CD1c-positive myeloid dendritic cell (primary cell): ENCODE measurements around the gene ILKAP.

Experiments used
- DNase-seq: peaks from one replicate; pipeline ENCODE4 v3.0.0-alpha.2; 2016; ENCODE audit errors: extremely low spot score

The ILKAP gene

GRCh38 chr2:238237431-238238135 lies 34.1 kb upstream of the ILKAP start:
- no peak for DNase-seq

GRCh38 chr2:238236571-238236970 lies 33.1 kb upstream of the ILKAP start:
- DNase-seq, result no peak

DNA sequence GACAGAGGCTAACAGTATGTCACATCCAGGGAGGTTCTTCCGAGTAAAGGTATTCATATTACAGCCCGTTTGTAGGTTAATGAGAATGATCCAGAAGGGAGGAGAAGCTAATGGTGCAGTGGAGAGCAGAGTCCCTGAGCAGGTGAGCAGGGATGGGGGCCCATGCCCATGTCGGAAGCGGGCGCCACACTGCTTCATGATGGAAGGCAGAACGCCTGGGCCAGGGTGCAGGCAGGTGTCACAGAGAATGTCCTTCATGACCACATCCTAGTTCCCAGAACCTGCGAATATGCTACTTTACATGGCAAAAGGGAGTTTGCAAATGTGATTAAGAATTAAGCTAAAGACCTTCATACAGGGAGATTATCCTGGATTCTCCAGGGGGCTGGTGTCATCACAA lies 32.4 kb upstream of the ILKAP start:
- DNase-seq, result no peak

DNA sequence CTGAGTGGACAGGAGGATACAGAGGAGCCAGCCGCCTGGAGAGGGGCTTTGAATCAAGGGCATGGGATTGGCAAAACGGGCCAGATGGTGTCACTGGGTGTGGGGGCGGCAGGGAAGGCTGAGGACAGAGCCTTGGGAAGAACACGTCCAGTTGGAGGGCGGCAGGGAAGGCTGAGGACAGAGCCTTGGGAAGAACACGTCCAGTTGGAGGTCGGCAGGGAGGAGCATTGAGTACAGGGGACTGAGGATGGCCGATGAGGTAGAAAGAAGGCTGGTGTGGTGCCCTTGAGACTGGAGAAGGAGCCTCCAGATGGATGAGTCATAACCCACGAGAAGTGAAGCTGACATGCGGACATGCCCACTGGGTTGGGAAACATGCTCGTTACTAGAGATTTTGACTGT lies 31.8 kb upstream of the ILKAP start:
- DNase-seq, result peak; percentile 67

DNA sequence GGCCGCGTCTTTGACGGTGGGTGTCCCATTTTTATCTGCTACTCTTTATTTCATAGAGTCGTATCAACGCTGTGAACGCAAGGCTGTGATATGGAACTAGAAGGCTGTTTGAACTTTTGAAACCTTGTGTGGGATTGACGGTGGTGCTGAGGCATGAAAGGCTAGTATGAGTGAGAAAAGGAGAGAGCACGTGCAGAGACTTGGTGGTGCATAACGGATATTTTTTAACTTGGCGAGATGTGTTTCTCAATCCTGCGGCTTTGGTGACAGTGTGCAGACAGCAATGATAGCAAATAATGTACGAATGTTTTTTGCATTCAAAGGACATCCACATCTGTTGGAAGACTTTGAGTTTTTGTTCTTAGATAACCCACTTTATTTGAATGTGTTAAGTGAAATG lies 30.1 kb upstream of the ILKAP start:
- DNase-seq, result no peak

- DNase-seq, result no peak
These were observed 28.3 kb upstream of the ILKAP start for GRCh38 chr2:238231809-238232208.

- DNase-seq, result peak; percentile 87
These were observed 27.8 kb upstream of the ILKAP start for GRCh38 chr2:238231251-238231793.

- DNase-seq, result no peak
These were observed 27.2 kb upstream of the ILKAP start for GRCh38 chr2:238230699-238231098.

DNA sequence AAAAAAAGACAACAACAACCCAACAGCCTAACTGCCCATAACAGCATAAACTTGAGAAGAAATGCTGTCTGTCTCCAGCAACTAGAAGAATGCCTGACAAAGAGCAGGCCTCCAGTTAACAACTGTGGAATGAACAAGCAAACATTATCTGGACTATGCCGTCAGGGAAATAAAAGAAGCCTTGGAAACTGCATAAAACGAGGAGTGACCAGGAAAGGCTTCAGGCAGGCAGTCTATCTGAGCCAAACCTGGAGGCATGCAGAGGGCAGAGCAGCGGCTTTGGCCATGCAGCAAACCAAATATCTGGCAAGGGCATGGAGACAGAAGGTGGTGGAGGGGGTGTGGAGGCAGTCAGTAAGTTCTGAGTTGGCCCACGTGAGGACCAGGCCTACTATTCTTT lies 25.2 kb upstream of the ILKAP start:
- no peak for DNase-seq

DNA sequence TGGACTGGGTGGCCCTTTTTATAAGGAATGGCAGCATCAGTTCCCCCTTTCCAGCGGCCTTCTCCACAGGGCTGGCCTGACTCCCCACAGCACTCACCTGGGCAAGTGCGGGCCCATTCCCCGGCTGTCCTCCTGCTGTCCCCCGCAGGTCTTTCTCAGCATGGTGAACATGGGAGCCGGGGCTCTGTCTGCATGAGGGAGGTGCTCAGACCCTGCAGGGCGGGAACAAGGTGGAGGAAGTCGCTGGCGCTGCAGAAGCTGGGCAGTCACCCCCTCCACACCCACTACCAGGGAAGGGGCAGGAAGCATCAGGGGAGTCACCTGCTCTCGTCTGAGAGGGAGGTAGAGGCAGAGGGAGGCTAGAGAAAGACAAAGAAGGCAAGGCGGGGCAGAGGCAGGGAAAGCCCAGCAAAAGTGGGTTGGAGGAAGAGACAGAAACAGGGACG lies 24.1 kb upstream of the ILKAP start:
- DNase-seq, result no peak

DNA sequence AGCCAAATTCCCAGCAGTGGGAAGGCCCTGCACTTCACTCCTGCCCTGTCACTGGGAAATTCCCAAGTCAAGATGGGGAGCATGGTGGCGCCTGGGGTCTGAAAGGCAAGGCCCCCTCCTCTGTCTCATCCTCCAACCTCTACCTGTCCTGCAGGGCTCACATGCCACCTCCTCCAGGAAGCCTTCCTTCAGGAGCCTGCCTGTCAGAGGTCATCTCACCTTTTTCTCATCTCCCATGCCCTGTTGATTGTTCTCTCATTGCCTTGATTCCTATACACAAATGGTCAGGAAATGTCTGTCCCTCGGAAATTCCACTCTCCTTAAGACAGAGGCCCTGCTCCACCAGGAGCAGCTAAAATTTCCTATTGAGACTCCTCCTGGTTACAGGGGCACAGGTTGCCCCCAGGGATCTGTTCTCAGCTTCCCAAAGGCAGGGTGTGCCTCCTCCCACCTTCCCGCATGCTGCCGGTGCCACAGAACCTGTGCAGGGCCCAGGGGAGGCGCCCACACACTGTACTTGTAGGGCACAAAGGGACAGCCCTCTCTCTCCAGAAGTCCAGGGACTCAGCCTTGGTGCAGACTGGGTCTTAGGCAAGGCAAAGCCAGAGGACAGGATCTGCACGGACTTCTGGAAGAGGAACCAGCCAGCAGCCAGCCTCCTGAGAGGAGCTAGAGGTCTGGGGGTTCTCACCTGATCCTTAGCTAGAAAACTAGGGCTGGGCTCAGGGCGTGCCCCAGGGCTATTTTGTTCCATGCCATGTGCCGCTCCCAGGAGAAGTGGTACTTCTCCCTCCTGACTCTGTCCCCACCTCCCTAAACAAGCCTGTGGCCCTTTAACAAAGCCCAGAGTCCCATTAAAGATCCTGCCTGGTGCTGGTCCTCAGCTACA lies 23.4 kb upstream of the ILKAP start:
- DNase-seq, result no peak

DNA sequence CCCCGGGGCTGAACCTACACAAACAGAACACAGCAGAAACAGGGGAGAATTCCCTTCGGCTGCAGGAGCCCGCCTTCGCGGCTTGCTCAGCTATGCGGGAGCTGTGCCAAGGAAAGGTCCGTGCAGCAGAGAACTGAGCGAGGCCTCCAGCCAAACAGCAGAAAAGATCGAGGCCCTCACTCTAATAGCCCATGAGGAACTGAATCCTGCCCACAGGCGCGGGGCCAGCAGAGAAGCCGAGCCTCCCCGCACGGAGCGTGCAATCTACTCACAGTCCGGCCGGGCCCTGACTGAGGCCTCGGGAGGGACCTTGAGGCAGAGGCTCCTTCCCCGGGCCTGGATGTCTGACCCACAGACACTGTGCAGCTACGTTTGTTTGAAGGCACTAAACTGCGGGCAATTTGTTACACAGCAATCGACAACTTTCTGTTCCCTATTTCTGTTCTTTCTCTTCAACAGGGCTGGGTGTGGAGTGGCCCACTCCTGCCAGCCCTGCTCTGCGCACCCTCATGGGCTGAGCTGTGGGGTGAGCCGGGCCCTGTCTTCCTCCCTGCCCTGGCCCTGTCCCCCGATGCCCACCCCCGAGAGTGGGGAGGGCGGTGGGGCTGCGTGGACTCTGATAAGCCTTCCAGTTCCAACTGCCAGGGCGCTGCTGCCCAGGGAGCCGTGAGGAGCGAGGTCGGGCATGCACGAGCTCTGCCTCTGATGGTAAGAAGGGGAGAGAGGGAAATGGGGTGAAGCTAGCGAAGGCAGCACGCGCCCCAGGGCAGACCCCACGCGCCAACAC lies 22.6 kb upstream of the ILKAP start:
- DNase-seq, result no peak

DNA sequence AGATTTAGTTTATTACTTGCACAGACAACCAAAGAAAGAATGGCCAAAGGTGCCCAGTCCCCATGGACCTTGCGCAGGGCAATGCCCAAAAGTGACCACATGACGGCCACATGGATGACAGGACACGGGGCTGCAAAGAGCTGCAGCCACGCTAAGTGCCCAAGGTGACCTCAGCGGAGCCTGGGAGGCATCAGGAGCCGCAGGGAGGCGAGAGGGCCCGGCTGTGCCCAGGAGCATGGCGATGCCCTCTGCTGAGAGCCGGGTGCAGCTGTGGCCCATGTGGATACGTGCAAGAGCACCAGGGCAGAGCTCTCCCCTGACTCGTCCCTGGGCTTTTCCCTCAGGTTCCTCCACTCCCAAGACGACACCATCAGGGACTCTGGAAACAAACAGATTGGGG lies 21.6 kb upstream of the ILKAP start:
- no peak for DNase-seq

DNA sequence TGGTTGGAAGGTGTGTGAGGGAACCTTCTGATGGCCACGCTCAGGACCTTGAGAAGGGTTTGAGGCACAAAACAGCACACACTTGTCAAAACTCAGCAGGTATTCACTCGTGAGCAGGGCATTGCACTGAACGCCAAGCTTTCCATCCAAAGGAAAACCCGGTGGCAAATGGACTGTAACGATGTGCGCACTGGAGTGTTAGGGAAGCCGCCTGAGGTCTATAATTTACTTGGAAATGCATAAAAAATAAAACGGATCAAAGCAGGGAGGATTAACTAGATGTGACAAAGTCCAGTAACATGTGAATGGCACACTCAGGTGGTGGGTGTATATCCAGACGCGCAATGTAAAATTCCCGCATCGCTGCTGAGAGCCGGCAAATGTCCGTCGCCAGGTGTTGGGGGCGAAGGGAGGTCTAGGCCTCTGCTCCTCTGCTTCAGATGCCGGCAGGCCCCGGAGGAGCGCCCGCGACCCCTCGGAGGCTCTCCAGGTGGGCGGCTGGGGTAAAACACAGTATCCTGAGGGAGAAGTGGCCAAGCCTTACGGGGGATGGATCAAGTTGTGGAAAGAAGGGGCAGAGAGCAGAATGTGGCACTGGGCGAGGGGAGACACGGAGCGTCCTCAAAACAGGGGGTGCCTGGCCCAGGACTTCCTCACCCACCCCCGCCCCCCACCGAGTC lies 21.0 kb upstream of the ILKAP start:
- DNase-seq, result no peak

GRCh38 chr2:238220892-238221521 lies 17.5 kb upstream of the ILKAP start:
- DNase-seq, result no peak

DNA sequence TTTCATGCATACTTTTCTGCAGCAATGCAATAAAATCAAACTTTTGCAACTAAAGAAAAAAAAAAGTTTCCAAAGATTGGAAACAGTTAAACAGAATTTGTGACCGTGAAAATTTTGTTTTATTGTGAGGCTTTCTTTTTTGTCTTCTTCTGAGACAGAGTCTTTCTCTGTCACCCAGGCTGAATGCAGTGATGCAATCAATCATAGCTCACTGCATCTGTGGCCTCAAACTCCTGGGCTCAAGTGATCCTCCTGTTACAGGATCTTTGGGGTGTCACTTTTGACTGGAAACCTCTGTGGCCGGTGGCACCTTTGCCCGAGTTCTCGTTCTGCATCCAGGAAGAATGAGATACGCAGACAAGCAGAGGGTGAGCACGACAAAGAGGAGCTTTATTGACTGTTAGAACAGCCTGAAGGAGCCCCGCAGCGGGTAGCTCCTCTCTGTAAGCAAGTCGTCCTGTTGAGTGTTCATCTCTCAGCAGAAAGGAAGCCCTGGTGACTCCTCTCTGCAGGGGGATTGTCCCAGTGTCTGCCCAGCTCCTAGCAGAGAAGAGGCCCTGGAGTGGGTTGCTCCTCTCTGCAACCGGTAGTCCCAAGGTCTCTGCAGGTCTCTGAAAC lies 16.9 kb upstream of the ILKAP start:
- no peak for DNase-seq

DNA sequence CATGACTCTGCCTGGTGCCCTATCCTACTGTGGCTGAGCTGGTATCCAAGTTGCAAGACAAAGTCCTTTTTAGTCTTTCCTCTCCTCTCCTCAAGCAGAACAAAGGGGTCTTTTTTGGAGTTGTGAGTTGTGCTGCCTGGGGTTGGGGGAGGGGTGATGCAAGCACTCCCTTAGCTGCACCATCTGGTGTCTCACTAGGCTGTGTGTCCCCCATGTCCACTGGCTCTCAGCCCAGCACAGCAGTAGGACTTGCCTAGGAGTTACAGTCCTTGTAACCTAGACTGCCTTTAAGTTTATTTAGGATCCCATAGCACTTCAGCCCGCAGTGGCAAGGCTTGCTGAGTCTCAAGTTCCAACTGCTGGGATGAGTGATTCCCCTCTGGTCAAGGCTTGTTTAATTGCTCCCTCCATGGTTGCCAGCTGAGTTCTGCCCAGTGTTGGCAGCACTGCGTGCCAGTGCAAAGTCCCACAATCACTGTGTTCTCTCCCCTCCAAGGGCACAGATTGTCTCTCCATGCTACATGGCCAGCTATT lies 13.2 kb upstream of the ILKAP start:
- DNase-seq, result no peak

DNA sequence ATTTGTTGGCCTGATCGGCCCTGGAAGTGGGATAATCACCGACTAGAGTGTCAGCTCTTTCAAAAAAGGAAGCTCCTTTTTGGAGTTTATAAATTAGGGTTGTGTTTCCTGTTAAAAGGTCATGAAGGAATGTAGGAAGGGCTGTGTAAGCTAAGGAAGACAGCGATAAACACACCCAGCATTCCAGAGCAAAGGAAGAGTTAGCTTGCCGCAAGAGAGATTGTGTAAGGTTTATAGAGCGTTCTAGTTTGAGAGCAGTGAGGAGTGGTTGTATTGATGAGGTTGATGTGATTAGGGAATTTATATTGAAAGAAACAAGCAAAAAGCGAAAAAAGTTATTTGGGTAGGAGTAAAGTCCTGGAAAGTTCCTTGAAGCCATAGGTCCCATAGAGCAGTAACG lies 3.5 kb upstream of the ILKAP start:
- no peak for DNase-seq

DNA sequence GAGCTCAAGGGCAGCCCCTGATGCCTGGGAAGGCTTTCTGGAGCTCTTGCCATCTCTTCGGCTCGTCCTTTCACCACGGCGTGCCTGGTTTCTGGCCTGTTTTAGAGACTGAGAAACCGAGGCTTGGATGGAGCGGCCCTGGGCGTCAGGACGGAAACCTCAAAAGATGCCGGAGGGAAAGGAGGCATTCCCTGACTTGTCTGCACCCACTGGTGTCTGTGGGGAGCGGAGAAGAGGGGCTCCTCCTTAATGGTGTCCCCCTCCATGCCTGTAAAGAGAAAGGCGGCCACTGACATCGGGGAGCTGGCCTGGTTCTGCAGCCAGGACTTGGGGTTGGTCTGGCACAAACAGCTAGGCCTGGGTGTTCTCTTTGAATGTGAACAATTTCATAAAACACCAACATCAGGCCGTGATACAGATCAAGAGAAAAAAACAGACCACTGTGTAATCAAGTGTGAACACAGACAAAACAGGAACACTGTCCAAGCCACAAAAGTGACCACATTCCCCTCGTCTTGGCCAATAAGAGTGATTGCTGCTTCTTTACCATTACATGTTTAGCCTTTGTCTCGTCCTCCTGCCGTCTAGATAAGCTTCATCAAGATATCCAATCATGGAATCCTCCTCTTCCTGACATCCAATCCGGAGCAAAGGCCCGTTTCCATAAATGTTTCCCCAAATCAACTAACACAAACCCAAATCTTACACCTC lies 633 bp upstream of the ILKAP start:
- peak; percentile 19 for DNase-seq
